Activated CD8-positive, alpha-beta T cell treated with anti-CD3 and anti-CD28 coated beads for 36 hours (primary cell): ENCODE measurements around the gene PPP2R3B. TPM values are rescaled to one million over a fixed set of nuclear protein-coding genes. Genes with fewer than 3 reads are reported as not detected.

Experiments
- ATAC-seq: fragments of 200-7000 bp; cut with Tn5 transposase; one replicate; pipeline ENCODE4 v1.10.0; 2021; ENCODE audit warnings: mild to moderate bottlenecking, moderate library complexity
- CTCF ChIA-PET: fragments of 350-600 bp; sonication (Branson Sonifier 250); formaldehyde crosslinking; loops from one replicate; lab custom pipeline; 2021; ENCODE audit warnings: antibody characterized with exemption; lab: Charles Lee
- POLR2A ChIA-PET: fragments of 350-600 bp; sonication (Branson Sonifier 250); formaldehyde crosslinking; loops from one replicate; lab custom pipeline; 2021; ENCODE audit warnings: antibody characterized with exemption; lab: Charles Lee
- DNase-seq: peaks from one replicate; pipeline ENCODE4 v3.0.0-alpha.2; 2020
- H3K27ac Mint-ChIP-seq: one replicate; pipeline ENCODE4 v1.8.0; 2021; ENCODE audit warnings: mild to moderate bottlenecking, mixed read lengths
- H3K27me3 Mint-ChIP-seq: one replicate; pipeline ENCODE4 v1.8.0; 2021; ENCODE audit warnings: mixed read lengths
- H3K36me3 Mint-ChIP-seq: one replicate; pipeline ENCODE4 v1.8.0; 2021; ENCODE audit warnings: low read depth, mixed read lengths
- H3K4me1 Mint-ChIP-seq: one replicate; pipeline ENCODE4 v1.8.0; 2021; ENCODE audit warnings: low read depth, mixed read lengths
- H3K4me3 Mint-ChIP-seq: one replicate; pipeline ENCODE4 v1.8.0; 2021; ENCODE audit warnings: mild to moderate bottlenecking, moderate library complexity, mixed read lengths
- H3K9me3 Mint-ChIP-seq: one replicate; pipeline ENCODE4 v1.8.0; 2021; ENCODE audit warnings: mixed read lengths
- intact Hi-C: fragments of 100-400 bp; cut with micrococcal nuclease; formaldehyde crosslinking; loops from one replicate; pipeline ENCODE4 v1.10.0; 2022
- total RNA-seq, 2 experiments: library from RNA; stranded (reverse); gene quantifications; one replicate each; pipeline ENCODE4 v1.2.3, GENCODE V29; 2021
- TF ChIP-seq, protein P1 (sequence below): fragments of 200-600 bp; IDR thresholded peaks from one replicate; pipeline ENCODE4 v1.8.0; 2022; ENCODE audit warnings: antibody characterized with exemption, mild to moderate bottlenecking

Gene PPP2R3B
- total RNA-seq, 2 experiments from 2014 or later, result 44.9 to 45.7 TPM

DNA sequence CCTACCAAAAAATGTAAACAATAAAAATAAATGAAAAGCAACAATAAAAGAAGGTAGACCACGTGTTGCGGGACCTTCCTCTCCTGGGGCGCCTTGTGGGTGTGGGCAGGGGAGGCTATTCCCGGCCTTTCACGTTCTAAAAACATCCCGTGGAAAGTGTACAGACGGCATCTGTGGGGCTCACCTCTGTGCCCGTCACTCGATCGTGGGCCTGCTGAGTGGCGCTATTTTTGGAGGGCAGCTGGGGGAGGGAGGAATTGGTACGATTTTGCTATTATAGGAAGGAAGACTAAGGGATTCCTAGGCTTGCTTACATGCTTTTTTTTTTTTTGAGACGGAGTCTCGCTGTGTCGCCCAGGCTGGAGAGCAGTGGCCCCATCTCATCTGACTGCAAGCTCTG lies 13.6 kb upstream of the PPP2R3B start:
- POLR2A ChIA-PET, result no interaction called here
- Mint-ChIP-seq H3K27ac (no peak overlapping the region), H3K9me3 (no peaks in the 10 kb centered on the region), H3K27me3 (no peaks in the 10 kb centered on the region), H3K36me3 (no peaks in the 10 kb centered on the region), H3K4me3 (no peak overlapping the region), H3K4me1 (no peaks in the 10 kb centered on the region)
- ATAC-seq (no peak), DNase-seq (no peak)
- CTCF ChIA-PET, result no interaction called here
- intact Hi-C loops, result no loop called here
- TF ChIP-seq, protein P1, sequence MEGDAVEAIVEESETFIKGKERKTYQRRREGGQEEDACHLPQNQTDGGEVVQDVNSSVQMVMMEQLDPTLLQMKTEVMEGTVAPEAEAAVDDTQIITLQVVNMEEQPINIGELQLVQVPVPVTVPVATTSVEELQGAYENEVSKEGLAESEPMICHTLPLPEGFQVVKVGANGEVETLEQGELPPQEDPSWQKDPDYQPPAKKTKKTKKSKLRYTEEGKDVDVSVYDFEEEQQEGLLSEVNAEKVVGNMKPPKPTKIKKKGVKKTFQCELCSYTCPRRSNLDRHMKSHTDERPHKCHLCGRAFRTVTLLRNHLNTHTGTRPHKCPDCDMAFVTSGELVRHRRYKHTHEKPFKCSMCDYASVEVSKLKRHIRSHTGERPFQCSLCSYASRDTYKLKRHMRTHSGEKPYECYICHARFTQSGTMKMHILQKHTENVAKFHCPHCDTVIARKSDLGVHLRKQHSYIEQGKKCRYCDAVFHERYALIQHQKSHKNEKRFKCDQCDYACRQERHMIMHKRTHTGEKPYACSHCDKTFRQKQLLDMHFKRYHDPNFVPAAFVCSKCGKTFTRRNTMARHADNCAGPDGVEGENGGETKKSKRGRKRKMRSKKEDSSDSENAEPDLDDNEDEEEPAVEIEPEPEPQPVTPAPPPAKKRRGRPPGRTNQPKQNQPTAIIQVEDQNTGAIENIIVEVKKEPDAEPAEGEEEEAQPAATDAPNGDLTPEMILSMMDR, result no peak

GRCh38 chrX:397575-397974 lies 10.9 kb upstream of the PPP2R3B start:
- ATAC-seq (no peak), DNase-seq (no peak)
- CTCF ChIA-PET, result no interaction called here
- Mint-ChIP-seq H3K4me1 (no peaks in the 10 kb centered on the region), H3K4me3 (no peak overlapping the region), H3K9me3 (no peaks in the 10 kb centered on the region), H3K27ac (no peak overlapping the region), H3K36me3 (no peaks in the 10 kb centered on the region), H3K27me3 (no peaks in the 10 kb centered on the region)
- POLR2A ChIA-PET, result no interaction called here
- TF ChIP-seq, protein P1, result no peak
- intact Hi-C loops, result no loop called here

GRCh38 chrX:394830-395229 lies 8.1 kb upstream of the PPP2R3B start:
- no peaks in the 10 kb centered on the region for H3K4me1 Mint-ChIP-seq
- intact Hi-C loops, result no loop called here
- no peaks in the 10 kb centered on the region for H3K9me3 Mint-ChIP-seq
- no peak overlapping the region for H3K27ac Mint-ChIP-seq
- H3K36me3 Mint-ChIP-seq, result no peaks in the 10 kb centered on the region
- CTCF ChIA-PET, result no interaction called here
- H3K27me3 Mint-ChIP-seq, result no peaks in the 10 kb centered on the region
- H3K4me3 Mint-ChIP-seq, result no peak overlapping the region
- ATAC-seq (no peak), DNase-seq (no peak)
- POLR2A ChIA-PET, result no interaction called here
- TF ChIP-seq, protein P1, result no peak

DNA sequence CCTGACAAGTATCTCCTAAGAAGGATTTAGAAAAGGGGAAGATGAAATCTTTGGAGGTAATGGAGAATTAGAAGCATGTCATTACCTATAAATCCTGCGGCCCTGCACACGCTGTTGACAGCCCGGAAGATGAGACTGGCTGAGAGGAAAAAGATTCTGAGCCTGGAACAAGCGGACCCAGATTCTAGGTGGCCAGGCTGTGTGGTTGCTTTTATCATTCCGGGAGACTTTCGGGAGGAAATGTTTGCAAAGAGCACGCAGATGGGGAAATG lies 5.8 kb upstream of the PPP2R3B start:
- Mint-ChIP-seq H3K27ac (no peak overlapping the region), H3K4me1 (peaks cover 2% of the 10 kb centered on the region), H3K4me3 (no peak overlapping the region), H3K27me3 (no peaks in the 10 kb centered on the region), H3K36me3 (no peaks in the 10 kb centered on the region), H3K9me3 (no peaks in the 10 kb centered on the region)
- ChIA-PET CTCF (no interaction called here), POLR2A (no interaction called here)
- intact Hi-C loops, result no loop called here
- ATAC-seq, result no peak
- TF ChIP-seq, protein P1, result no peak
- no peak for DNase-seq

DNA sequence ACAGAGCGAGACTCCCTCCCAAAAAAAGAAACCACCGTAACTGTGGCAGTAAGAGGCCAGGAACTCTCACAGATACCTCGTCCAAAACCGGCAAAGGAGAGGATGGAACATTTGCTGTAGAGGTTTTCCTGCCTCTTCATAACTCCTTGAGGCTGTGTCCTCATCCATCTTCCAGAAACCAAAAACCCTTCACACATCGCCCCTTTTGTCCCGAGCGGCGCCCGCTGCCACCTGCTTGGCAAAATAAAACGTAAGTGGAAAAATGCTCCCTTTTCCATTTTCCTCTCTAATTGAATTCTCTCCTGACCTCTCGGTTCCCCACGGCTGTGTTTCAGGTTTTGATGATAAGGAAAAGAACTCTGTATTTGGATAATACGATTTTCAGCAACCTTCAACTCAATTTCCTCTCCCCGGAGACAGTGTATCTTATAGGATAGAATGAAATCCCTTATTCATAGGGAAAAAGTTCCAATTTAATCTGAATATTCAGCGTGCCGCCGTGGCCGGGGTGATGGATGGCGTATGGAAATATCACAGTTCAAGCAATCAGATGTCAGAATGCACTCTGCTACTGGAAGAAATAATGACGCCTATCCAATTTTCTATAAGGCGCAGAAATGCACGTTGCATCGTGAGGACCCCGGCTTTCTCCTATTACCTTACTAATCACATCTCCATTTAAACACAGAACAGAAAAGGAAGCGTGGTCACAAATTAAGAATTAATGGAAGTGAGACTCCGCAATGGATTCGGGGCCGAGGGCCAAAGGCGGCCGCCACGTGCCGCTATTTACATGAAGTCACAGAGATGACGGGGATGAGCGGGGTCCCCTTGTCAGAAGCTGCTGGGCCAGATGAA lies 5.2 kb upstream of the PPP2R3B start:
- DNase-seq, result no peak
- no peaks in the 10 kb centered on the region for H3K27me3 Mint-ChIP-seq
- ChIA-PET POLR2A (no interaction called here), CTCF (no interaction called here)
- no peak overlapping the region for H3K27ac Mint-ChIP-seq
- H3K4me3 Mint-ChIP-seq, result no peak overlapping the region
- no peaks in the 10 kb centered on the region for H3K36me3 Mint-ChIP-seq
- ATAC-seq, result no peak
- TF ChIP-seq, protein P1, result no peak
- no peaks in the 10 kb centered on the region for H3K9me3 Mint-ChIP-seq
- H3K4me1 Mint-ChIP-seq, result peaks cover 6% of the 10 kb centered on the region
- intact Hi-C loops, result no loop called here
